ENCODE data around the gene SPATA2L.
"Not testable (repeated sequence)": the region's sequence is repeated elsewhere in the genome, so short reads cannot be mapped to it uniquely, and the experiment has no call there.

The SPATA2L gene

GRCh38 chr16:89706518-89707260, 5.2 kb upstream of the SPATA2L start:
- DNase-seq, result no peak

- no peak for DNase-seq
These were observed 3.5 kb upstream of the SPATA2L start for GRCh38 chr16:89705006-89705405.

DNA sequence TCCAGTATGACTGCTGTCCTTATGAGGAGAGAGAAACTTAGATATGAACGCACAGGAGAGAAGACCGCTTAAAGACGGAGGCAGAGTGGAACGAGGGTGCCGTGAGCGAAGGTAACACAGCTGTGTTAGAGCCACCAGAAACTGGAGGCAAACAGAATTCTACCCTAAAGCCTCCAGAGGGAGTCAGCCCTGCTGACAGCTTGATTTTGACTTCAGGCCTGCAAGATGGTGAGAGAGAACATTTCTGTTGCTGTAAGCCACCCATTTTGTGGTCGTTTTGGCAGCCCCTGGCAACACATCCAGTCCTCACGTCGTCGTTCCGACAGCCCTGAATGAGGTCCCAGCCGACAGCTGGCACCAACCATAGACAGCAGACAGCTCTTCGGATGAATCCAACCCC, 2.8 kb upstream of the SPATA2L start:
- DNase-seq, result no peak

- DNase-seq, result peak; percentile 16
These were observed 668 bp downstream of the SPATA2L start for GRCh38 chr16:89700649-89701424.

GRCh38 chr16:89700100-89700648, 1.3 kb downstream of the SPATA2L start:
- DNase-seq, result peak; percentile 94

DNA sequence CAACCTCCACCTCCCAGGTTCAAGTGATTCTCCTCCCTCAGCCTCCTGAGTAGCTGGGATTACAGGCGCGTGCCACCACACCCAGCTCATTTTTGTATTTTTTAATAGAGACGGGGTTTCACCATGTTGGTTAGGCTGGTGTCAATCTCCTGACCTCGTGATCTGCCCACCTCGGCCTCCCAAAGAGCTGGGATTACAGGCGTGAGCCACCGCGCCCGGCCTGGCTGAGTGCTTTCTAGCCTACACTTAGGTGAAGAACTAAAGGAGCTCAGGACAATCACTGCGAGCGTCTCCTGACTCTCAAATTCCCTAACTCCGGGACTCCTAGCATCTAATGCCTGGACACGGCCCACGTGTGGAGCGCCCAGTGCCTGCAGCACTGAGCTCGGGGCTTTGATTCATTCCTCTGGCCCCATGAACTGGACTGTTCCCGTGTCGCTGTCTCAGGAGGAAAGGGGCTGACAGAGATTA, 1.8 kb downstream of the SPATA2L start:
- DNase-seq, result not testable (repeated sequence)

- not testable (repeated sequence) for DNase-seq
These were observed 2.8 kb downstream of the SPATA2L start for GRCh38 chr16:89698717-89699116.

- DNase-seq, result no peak
These were observed 3.7 kb downstream of the SPATA2L start for GRCh38 chr16:89697616-89698331.

DNA sequence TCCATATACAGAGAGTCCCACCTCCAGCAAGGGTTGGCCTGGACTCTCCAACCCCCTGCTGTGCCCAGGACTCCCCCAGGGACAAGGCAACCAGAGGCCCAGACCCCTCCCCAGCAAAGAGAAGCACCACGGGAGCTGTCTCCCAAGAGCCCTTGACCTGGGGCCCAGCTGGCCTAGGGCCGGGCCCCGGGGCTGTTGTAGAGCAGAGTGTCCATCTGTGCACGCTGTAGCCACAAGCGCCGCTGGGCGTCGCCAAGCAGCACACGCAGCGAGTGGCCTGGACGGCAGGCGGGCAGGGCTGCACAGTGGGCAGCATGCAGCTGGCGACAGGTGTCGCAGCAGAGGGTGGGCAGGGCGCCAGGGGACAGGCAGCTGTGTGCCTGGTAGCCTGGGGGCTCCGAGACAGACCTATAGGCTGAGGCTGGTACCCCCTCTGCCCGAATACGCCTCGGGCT, 4.3 kb downstream of the SPATA2L start:
- peak; percentile 58 for DNase-seq

DNA sequence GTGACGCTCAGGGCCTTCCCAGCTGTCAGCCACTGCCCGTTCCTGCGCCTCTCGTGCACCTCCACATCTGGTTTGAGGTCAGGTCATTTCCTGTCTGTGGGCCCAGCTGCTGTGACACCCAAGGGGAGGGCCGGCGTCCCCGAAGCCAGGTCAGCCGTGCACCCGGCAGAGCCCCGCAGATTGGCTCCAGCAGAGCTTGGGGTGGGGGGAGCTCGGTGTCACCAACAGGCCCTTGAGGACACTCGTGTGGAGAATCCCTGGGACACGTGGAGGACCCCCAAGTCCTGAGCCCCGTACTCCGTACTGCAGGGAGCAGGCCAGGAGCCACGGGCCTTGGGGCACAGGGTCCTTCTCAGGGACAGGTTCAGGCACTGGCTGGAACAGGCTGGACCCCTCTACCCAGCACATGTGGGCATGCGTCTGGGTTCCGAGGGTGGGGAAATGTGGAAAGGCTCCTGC, 4.8 kb downstream of the SPATA2L start:
- DNase-seq, result no peak

DNA sequence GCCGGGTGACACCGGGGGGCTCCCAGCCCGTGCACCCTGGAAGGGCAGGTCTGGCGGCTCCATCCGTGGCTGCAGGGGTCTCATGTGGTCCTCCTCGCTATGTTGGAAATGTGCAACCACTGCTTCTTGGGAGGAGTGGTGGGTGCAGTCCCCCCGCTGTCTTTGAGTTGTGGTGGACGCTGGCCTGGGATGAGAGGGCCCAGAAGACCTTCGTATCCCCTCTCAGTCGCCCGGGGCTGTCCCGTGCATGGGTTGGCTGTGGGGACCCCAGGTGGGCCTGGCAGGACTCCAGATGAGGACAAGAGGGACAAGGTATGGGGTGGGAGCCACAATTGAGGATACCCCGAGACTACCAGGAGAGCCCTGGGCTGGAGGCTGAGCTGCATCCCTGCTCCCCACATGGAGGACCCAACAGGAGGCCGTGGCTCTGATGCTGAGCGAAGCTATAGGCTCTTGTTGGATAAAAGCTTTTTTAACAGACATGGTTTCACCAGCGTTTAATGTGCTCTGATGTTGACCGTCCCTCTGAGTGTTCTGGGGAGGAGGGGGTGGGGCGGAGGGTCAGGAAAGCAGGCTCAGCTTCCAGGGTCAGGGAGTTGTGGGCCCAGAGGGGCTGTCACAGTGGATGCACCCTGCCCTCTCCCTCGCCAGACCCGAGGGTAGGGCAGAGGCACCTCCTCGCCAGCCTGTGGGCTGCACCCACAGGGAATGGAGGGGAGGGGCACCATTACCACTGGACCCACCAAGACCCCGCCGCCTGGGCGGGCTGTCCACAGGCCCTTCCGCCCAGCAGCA, 5.4 kb downstream of the SPATA2L start:
- DNase-seq, result no peak

DNA sequence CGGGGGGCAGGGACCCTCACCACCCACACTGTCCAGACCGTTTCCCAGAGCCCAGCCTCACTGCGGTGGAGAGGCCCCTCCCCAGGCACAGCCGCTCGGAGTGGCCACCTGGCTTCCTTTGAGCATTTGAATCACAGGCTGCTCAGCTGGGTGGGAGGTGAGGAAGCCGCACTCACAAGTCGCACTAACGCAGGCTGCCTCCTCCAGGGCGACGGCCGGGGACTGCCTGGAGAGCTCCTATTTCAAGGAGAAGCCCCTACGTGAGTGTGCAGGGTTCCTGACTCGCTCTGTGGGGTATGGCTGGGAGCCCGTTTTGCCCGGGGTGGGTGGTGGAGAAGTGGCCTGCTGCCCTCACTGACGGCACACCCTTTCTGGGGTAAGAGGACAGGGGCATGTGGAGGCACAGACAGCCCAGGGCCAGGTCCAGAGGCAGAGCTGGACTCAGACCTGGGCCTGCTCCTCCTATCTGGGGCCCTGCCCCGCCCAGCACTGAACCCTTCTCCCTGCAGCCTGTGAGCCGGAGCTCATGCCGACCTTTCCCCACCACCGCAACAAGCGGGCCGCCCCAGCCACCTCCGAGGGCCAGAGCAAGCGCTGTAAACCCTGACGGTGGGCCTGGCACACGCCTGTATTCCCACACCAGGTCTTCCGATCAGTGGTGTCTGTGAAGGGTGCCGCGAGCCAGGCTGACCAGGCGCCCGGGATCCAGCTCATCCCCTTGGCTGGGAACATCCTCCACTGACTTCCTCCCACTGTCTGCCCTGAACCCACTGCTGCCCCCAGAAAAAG, 6.2 kb downstream of the SPATA2L start:
- DNase-seq, result no peak

DNA sequence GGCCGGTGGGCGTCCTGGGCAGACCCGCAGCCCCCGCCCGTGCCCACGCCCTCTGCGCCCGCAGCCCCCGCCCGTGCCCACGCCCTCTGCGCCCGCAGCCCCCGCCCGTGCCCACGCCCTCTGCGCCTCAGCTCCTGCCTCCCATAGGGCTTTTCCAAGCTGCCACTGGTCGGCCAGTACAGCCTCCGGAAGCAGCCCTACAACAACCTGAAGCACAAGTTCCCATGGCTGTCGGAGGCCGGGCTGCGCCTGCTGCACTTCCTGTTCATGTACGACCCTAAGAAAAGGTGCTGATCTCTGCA, 6.8 kb downstream of the SPATA2L start:
- DNase-seq, result not testable (repeated sequence)

GRCh38 chr16:89693931-89694783, 7.3 kb downstream of the SPATA2L start:
- DNase-seq, result no peak

DNA sequence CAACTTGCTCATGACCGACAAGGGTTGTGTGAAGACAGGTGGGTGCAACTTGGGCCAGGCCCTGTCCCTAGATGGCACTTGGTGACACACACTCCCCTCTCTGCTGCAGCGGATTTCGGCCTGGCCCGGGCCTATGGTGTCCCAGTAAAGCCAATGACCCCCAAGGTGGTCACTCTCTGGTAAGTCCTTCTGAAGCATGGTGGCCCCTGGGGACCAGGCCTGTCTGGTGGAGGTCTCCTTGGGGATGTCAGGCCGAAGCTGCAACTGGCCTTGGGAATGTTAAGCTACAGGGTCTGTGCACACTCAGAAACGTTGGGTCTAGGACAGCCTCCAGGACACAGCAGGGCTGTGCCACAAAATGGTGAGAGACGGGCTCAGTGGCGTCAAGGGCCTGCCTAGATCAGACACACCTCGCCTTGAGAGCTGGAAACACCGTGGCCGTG, 8.2 kb downstream of the SPATA2L start:
- DNase-seq, result no peak

GRCh38 chr16:89691986-89692569, 9.4 kb downstream of the SPATA2L start:
- no peak for DNase-seq

DNA sequence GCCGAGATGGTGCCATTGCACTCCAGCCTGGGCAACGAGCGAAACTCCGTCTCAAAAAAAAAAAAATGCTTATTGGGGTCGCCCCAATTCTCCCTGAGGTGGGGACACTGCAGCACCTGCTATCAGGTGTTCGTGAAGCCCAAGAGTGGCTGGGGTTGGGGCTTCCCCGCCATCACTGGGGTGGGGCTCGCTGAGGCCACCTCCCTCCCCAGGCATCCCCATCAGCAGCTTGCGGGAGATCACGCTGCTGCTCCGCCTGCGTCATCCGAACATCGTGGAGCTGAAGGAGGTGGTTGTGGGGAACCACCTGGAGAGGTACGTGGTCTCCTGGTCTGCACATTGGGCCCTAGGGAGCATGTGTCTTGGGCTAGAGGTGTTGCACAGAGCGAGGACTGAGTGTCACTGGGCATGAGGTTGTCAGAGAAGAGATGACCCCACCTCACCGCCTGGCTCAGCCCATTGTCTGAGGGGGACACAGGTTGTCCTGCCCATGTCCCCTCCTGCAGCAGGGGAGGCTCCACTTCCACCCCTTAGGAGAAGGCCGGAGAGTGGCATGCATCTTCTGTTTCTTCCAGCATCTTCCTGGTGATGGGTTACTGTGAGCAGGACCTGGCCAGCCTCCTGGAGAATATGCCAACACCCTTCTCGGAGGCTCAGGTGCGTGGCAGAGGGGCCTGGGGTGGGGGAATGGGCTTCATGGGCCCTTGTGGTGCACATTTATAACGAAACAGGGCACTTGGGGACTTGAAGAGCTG, 10.1 kb downstream of the SPATA2L start:
- no peak for DNase-seq

DNA sequence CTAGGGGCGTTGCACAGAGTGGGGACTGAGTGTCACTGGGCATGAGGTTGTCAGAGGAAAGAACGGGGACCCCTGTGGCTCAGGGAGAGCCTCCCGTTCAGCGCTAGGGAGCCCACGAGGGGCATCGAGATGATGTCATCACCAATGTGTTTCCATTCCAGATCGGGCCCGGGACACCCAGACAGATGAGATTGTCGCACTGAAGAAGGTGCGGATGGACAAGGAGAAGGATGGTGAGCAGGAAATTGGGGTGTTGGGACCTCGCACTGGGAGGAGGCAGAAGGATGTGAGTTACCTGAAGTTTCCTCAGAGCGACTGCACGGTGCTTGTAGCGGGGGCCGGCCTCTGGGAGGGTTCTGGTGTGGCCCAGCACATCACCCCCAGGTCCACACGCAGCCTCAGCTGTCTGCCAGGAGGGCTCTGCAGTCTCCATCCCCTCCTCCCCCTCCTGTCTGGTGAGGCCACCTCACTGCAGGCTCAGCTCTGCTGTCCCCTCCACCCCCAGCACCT, 11.1 kb downstream of the SPATA2L start:
- no peak for DNase-seq

DNA sequence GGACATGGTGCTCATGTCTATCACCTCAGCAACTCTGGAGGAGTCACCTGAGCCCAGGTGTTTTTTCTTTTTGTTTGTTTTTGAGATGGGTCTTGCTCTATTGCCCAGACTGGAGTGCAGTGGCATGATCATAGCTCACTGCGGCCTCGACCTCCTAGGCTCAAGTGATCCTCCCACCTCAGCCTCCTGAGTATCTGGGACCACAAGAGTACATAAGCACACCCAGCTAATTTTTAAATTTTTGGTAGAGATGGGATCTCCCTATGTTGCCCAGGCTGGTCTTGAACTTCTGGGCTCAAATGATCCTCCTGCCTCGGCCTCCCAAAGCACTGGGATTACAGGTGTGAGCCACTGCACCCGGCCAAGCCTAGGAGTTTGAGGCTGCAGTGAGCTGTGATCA, 11.9 kb downstream of the SPATA2L start:
- not testable (repeated sequence) for DNase-seq

Measured in NCI-H1105 treated with DMSO at 0.1 percent for 48 hours (cell line).